Cardiac septum (tissue), 1 donor: ENCODE measurements around the gene GDF2. TPM values are rescaled to one million over a fixed set of nuclear protein-coding genes. Genes with fewer than 3 reads are reported as not detected.

ENCODE experiments used
- total RNA-seq: library from RNA; stranded (reverse); fragmentation: NEBNext Ultra II Directional; extraction: Animal tissue kit (Norgen Biotek cat#: 25700); gene quantifications from one replicate; pipeline ENCODE4 v1.2.1, GENCODE V29; 2021
- donor health status: DM: no; HTN: no; CAD: no.

GDF2 gene
- total RNA-seq, 1 donor from 2014 or later, result not detected

Other genes starting within 250 kb of the GDF2 start
- 1.7 TPM for gene GDF10, start 22.3 kb upstream of the GDF2 start, total RNA-seq
- not detected for gene RBP3, start 25.9 kb downstream of the GDF2 start, total RNA-seq
- 0.16 TPM for gene ZNF488, start 61.8 kb downstream of the GDF2 start, total RNA-seq
- gene ANXA8, start 161.7 kb downstream of the GDF2 start, total RNA-seq, result not detected
- not detected for gene FAM25G, start 169.2 kb downstream of the GDF2 start, total RNA-seq
- gene AGAP9, start 201.2 kb downstream of the GDF2 start, total RNA-seq, result 4.1 TPM